Measurements from ENCODE around the gene ZKSCAN3. TPM values are rescaled to one million over a fixed set of nuclear protein-coding genes. Genes with fewer than 3 reads are reported as not detected.
"Not testable (repeated sequence)": the region's sequence is repeated elsewhere in the genome, so short reads cannot be mapped to it uniquely, and the experiment has no call there.

Gene ZKSCAN3
- total RNA-seq: 1 to 10 TPM; 2.9 to 6.7 (median 4.3) TPM

- TF ChIP-seq CTCF (IDR thresholded peaks at IDR 0.05) (peak in 1 of 3 donors; percentile 23), POLR2A (IDR thresholded peaks at IDR 0.05) (no peak)
- intact Hi-C loops (cut with DNase I; ENCODE audit: low total_unique reads): no loop called here
- 0 to 1% methylated on average over 27 to 28 of the region's 30 CpGs for WGBS, 2 donors
Measured at GRCh38 chr6:28349892-28350737, at the start of gene ZKSCAN3. Gene ZKSCAN3, plus strand, starts transcription at chr6:28349947. Its CDS starts 9,640 bp downstream, at chr6:28359587.

GRCh38 chr6:28303570-28303969, 46.2 kb upstream of the ZKSCAN3 start:
- DNase-seq (ENCODE audit: low spot score in 2 of 2): no peak
- TF ChIP-seq CTCF (IDR thresholded peaks at IDR 0.05): no peak
- TF ChIP-seq POLR2A (IDR thresholded peaks at IDR 0.05): no peak
- no peak overlapping the region for H3K4me3 ChIP-seq (ENCODE audit: low read depth, poor library complexity, severe bottlenecking)
- intact Hi-C loops (cut with DNase I; ENCODE audit: low total_unique reads): no loop called here
- WGBS, 2 donors: 87 to 89% methylated on average over 3 of the region's 3 CpGs

More at GRCh38 chr6:28349892-28350737, at the start of gene ZKSCAN3:
- H3K4me3 ChIP-seq (ENCODE audit: low read depth, poor library complexity, severe bottlenecking): peak within 1 kb of the TSS; percentile 78
- DNase-seq (ENCODE audit: low spot score in 2 of 2): peak; percentile 79 to 96

- H3K4me3 ChIP-seq (ENCODE audit: low read depth, poor library complexity, severe bottlenecking); intact Hi-C loops (cut with DNase I; ENCODE audit: low total_unique reads); DNase-seq (ENCODE audit: low spot score in 2 of 2): not testable (repeated sequence)
Measured at GRCh38 chr6:28306363-28306762, 43.4 kb upstream of the ZKSCAN3 start.

GRCh38 chr6:28311139-28311823, 38.5 kb upstream of the ZKSCAN3 start:
- TF ChIP-seq POLR2A (IDR thresholded peaks at IDR 0.05) (no peak), CTCF (IDR thresholded peaks at IDR 0.05) (no peak)
- 72 to 76% methylated on average over 9 of the region's 9 CpGs for WGBS, 2 donors
- intact Hi-C loops (cut with DNase I; ENCODE audit: low total_unique reads): no loop called here

GRCh38 chr6:28312939-28313338, 36.8 kb upstream of the ZKSCAN3 start:
- DNase-seq (ENCODE audit: low spot score in 2 of 2): no peak
- no peak overlapping the region for H3K4me3 ChIP-seq (ENCODE audit: low read depth, poor library complexity, severe bottlenecking)
- WGBS, 2 donors: 90 to 94% methylated on average over 23 of the region's 23 CpGs
- intact Hi-C loops (cut with DNase I; ENCODE audit: low total_unique reads): no loop called here
- no peak for TF ChIP-seq POLR2A (IDR thresholded peaks at IDR 0.05)
- TF ChIP-seq CTCF (IDR thresholded peaks at IDR 0.05): no peak

More at GRCh38 chr6:28311139-28311823, 38.5 kb upstream of the ZKSCAN3 start:
- DNase-seq (ENCODE audit: low spot score in 2 of 2): no peak
- no peak overlapping the region for H3K4me3 ChIP-seq (ENCODE audit: low read depth, poor library complexity, severe bottlenecking)

- no peak for DNase-seq (ENCODE audit: low spot score in 2 of 2)
- intact Hi-C loops (cut with DNase I; ENCODE audit: low total_unique reads): no loop called here
- H3K4me3 ChIP-seq (ENCODE audit: low read depth, poor library complexity, severe bottlenecking): no peak overlapping the region
- 68 to 78% methylated on average over 3 of the region's 3 CpGs for WGBS, 2 donors
- TF ChIP-seq CTCF (IDR thresholded peaks at IDR 0.05): no peak
- no peak for TF ChIP-seq POLR2A (IDR thresholded peaks at IDR 0.05)
Measured at GRCh38 chr6:28315628-28316027, 34.1 kb upstream of the ZKSCAN3 start.

GRCh38 chr6:28317866-28318265, 31.9 kb upstream of the ZKSCAN3 start:
- WGBS, 2 donors: 91 to 93% methylated on average over 8 of the region's 8 CpGs
- DNase-seq (ENCODE audit: low spot score in 2 of 2); H3K4me3 ChIP-seq (ENCODE audit: low read depth, poor library complexity, severe bottlenecking); intact Hi-C loops (cut with DNase I; ENCODE audit: low total_unique reads): not testable (repeated sequence)

Measured in lower leg skin (tissue), 4 donors.